Stimulated activated CD8-positive, alpha-beta memory T cell treated with anti-CD3 and anti-CD28 coated beads, Interleukin-4, amount 100 ng/mL, for 48 hours (primary cell): ENCODE data around the gene CTF1.
"Not testable (repeated sequence)": the region's sequence is repeated elsewhere in the genome, so short reads cannot be mapped to it uniquely, and the experiment has no call there.

ENCODE experiments used
- DNase-seq: peaks from one replicate; pipeline ENCODE4 v3.0.0-alpha.2; 2020

The CTF1 gene

DNA sequence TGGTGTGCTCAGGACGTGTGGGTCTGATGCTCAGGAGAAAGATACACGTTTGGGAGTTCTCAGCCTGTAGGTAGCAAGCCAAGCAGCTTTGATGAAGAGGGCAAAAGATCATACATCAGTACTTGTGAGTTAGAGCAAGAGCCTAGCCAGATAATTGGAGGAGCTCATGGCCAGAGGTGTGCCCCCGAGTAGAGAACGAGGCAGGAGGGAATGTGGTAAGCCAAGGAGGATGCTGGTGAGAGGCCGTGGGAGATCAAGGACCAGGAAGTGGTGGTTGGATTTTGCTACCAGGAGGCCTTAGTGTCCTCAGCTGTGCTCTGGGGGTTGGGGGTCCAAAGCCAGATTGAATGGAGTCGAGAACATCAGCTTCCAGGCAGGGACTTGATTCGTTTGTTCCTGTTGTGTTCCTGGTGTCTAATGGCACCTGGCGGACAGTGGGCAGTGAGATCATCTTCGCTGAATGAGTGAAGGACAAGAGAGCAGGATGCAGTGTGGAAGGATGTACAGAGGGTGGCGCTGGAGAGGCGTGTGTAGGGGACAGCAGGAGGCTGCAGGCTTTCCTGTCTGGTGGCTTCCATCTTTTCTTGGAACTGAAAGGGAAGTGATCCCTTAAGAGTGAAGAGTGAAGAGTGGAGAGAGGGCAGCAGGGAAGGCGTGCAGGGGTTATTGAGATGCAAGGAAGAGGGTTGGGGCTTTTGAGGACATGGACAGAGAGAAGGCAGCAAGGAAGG, 38.6 kb downstream of the CTF1 start:
- DNase-seq = peak; percentile 64

DNA sequence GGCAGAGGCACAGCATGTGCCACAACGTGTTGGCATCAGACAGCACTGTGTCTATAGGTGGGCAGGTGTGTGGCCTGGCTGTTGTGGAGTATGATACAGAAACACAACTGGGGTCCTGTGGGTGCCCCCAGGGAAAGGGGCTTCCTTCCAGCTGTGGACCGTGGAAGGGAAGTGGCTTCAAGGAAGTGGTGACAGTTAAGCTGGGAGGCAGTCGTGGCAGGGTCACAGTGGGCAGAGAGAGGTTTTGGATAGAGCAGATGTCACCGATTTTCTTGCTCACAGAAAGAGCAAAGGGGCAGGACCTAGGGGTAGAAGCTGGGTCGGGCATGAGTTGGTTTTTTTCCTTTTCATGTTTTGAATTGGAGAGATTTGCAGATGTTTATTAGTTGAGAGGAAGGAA, 41.3 kb downstream of the CTF1 start:
- DNase-seq = no peak

- DNase-seq = not testable (repeated sequence)
These were observed 43.2 kb downstream of the CTF1 start for GRCh38 chr16:30939571-30939970.

DNA sequence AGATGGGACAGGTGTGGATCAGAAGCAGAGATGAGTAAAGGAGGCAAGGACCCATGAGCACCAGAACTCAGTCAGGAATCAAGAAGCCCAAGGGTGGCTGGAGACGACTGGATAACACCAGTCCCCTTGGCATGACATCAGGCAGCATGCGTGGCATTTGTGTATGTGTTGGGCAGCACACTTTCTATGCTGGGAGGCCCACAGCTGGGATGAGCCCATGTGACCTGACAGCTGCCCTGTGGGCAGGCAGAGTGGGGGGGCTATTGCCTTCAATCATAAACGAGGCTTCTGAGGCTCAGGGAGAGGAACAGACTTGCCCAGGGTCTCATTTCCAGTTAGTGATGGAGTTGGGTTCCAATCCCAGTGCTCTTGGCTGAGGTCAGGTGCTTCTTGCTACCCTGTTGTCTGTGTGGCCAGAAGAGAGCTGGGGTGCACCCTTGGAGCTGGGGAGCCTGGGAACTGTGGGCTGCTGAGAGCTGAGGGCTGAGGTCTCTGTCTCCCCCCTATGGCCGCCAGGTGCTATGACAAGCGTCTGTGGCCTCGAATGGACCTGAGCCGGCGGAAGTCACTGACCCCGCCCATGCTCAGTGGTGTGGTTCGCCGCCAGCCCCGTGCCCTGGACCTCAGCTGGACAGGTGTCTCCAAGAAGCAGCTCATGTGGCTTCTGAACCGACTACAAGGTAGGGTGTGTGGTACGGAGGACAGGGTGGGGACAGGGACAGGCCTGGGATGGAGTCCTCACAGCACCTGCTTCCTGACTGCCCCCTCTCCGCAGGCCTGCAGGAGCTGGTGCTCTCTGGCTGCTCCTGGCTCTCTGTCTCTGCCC, 45.4 kb downstream of the CTF1 start:
- DNase-seq = peak; percentile 80

DNA sequence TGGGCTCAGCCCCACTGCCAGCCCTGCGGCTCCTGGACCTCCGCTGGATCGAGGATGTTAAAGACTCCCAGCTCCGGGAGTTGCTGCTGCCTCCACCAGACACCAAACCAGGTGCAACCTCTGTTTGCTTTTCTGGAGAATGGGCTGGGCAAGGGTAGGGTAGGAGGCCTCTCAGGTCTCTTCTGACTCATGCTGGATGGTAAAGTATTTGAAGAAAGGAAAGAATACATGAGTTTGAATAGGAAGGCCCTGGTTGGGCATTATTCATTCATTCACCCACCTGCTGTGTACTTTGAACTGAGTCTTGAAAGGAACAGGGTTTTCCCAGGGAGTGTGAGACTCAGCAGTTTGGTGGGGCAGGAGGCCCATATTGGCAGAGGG, 46.0 kb downstream of the CTF1 start:
- no peak for DNase-seq

DNA sequence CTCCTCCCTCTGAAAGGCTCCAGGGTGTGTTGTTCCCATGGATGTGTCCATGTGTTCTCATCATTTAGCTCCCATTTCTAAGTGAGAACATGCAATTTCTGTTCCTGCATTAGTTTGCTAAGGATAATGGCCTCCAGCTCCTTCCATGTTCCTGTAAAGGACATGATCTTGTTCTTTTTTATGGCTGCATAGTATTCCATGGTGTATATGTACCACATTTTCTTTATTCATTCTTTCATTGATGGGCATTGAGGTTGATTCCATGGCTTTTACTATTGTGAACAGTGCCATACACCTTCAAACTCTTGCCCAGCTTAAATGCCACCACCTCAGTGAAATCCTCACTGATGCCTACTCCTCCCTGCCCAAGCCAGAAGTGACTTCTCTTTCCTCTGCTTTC, 47.9 kb downstream of the CTF1 start:
- DNase-seq = no peak

GRCh38 chr16:30946671-30947540, 50.5 kb downstream of the CTF1 start:
- DNase-seq = no peak

DNA sequence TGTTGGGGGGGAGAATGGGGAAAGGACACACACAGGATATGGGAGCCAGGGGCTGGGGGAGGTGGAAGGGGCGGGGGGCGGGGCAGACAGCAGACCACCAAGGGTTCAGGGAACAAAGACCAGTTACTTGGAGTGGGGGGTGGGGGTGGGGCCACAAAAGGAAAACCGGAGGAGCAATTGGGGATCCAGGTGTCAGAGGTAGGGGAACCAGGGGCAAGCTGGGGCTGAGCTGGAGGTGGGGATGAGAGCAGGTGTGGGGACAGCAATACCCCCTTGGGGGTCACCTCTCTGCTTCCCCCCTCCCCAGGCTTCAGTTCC, 51.1 kb downstream of the CTF1 start:
- DNase-seq = no peak

DNA sequence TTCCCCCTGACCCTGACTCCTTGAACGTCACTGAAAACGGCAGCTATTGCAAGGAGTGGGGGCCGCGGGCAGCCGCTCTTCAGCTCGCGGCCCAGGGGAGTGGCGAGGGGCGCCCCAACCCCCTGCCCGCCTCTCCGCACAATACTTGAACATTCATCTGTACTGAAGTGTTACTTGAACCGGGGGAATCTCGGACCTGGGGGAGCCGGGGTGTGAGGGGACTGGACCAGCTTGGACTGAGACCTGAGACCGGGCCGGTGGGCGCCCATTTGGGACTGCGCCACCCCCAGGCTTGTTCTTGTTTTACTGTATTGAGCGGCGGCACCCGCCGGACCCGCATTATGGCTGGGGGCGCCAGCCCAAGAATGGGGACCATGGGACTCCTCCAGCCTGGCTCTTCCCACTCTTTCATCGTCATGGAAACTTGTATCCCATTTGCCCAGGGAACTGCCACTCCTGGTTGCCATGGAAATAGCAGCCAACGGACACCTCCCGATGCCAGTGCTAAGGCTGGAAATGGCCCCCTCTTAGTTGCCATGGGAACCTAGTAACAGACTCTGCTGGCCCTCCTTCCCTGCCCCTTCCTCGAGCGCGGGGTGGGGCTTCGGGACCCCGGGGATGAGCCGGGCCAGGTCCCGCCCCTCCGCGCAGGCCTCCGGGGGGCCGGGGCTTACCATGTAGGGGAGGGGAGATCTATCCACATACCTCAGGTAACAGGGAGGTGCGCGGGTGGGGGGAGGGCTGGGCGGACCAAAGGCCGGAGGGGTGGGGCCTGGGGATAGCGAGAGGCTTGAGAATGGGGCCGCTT, 51.6 kb downstream of the CTF1 start:
- DNase-seq = peak; percentile 37

DNA sequence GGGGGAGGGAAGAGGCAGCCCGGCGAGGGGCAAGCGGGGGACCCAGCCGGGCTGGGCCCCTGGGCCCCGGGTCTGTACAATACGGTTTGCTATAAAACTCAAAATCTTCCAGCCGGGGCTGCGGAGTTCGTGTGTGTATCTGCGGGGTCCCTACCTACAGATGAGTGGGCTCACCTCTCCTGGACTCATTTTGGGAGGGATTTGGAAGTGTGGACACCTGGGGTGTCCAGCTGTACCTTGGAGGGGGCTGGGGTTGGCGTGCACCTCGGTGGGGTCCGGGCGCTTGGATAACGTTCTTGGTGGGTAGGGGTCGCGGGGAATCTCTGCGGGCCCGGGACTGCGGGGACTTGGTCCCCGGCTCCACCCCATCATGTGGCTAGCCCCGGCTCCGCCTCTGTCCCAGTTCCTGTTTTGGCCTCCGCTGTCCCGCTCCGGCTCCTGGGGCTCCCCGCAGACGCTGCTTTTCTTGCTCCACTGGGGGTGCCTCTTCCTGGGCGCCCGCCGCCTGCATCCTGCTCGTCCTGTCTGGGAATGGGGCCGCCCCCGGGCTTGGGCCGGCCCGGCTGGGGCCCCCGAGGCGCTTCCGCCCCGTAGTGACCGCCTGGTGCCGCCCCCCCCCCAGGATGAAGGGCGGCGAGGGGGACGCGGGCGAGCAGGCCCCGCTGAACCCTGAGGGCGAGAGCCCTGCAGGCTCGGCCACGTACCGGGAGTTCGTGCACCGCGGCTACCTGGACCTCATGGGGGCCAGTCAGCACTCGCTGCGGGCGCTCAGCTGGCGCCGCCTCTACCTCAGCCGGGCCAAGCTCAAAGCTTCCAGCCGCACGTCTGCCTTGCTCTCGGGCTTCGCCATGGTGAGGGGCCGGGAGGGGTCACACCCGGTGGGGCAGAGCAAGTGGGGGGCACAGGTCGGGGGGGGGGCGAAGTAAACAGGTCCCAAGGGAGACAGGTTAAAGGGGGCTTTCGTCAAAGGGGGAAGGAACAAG, 52.5 kb downstream of the CTF1 start, which contains the start of gene ORAI3:
Gene ORAI3 (plus strand): TSS at position 402 of the 983 bp plus-strand sequence. CDS start 222 bp downstream, at position 624.
- peak; percentile 59 for DNase-seq

GRCh38 chr16:30949650-30950515, 53.5 kb downstream of the CTF1 start:
- DNase-seq = peak; percentile 63

DNA sequence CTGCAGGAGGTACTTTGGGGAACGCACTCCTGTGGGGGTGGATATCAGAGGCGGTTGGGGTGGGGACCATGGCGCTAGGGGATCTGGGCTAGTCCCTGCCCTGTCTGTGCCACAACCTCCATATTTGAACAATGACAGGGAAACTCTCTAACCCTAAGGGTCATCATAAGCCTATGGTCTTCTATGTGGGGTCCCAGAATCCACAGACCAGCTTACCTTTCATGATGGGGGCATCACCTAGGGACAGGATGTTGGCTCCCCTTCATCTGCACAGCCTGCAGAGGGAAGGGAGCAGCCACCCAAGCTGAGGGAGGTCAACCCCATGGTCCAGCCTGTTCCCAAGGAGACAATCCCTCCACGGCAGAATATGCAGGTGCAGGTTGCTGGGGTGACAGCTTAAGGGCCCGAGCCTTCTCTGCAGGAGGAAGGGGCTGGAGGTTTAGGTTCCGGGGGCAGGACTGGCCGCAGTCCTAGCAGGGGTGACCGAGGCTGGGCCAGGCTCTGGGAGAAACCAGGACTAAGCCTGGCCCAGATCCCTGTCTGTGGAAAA, 54.2 kb downstream of the CTF1 start:
- no peak for DNase-seq

- DNase-seq = no peak
These were observed 54.8 kb downstream of the CTF1 start for GRCh38 chr16:30951193-30951592.

DNA sequence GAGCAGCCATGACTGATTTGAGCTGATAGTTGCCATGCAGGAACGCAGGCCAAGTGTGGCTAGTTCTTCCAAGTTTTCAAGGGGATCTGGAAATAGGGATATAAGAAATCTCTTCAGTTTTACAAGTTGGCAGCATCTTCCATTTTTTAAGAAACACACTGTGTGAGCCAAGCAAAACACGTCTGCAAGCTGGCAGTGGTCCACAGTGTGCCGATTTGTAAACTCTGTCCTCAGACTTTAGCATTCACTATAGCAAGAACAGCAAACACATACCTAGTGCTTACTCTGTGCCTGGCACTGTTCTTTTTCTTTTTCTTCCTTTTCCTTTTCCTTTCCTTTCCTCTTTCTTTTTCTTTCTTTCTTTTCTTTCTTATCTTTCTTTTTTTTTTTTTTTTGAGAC, 55.3 kb downstream of the CTF1 start:
- no peak for DNase-seq

GRCh38 chr16:30953111-30953510, 56.7 kb downstream of the CTF1 start:
- DNase-seq = no peak
